Measurements from ENCODE around the gene PTPRD. TPM values are rescaled to one million over a fixed set of nuclear protein-coding genes. Genes with fewer than 3 reads are reported as not detected.

The PTPRD gene
- total RNA-seq, 1 donor from 2014 or later = 532 TPM

GRCh38 chr9:9498846-9499245, 1114.0 kb downstream of the PTPRD start:
- no peaks in the 10 kb centered on the region for H3K4me1 Mint-ChIP-seq (ENCODE audit: low read depth, unreplicated experiment)
- H3K36me3 Mint-ChIP-seq (ENCODE audit: unreplicated experiment) = peaks cover 12% of the 10 kb centered on the region
- peaks cover 3% of the 10 kb centered on the region for H3K9me3 Mint-ChIP-seq (ENCODE audit: unreplicated experiment)
- no peak overlapping the region for H3K4me3 Mint-ChIP-seq (ENCODE audit: unreplicated experiment)
- no peaks in the 10 kb centered on the region for H3K27me3 Mint-ChIP-seq (ENCODE audit: unreplicated experiment)
- no peak for TF ChIP-seq CTCF (IDR thresholded peaks at IDR 0.05; ENCODE audit: partially characterized antibody, unreplicated experiment)
- H3K27ac Mint-ChIP-seq (ENCODE audit: unreplicated experiment) = no peak overlapping the region
- no peak for DNase-seq

- no peaks in the 10 kb centered on the region for H3K27me3 Mint-ChIP-seq (ENCODE audit: unreplicated experiment)
- TF ChIP-seq CTCF (IDR thresholded peaks at IDR 0.05; ENCODE audit: partially characterized antibody, unreplicated experiment) = no peak
- H3K36me3 Mint-ChIP-seq (ENCODE audit: unreplicated experiment) = peaks cover 12% of the 10 kb centered on the region
- H3K9me3 Mint-ChIP-seq (ENCODE audit: unreplicated experiment) = peaks cover 3% of the 10 kb centered on the region
- H3K4me3 Mint-ChIP-seq (ENCODE audit: unreplicated experiment) = no peak overlapping the region
- no peak overlapping the region for H3K27ac Mint-ChIP-seq (ENCODE audit: unreplicated experiment)
- DNase-seq = no peak
- H3K4me1 Mint-ChIP-seq (ENCODE audit: low read depth, unreplicated experiment) = no peaks in the 10 kb centered on the region
These were observed 1114.7 kb downstream of the PTPRD start for GRCh38 chr9:9498128-9498527.

GRCh38 chr9:9494336-9494735, 1118.5 kb downstream of the PTPRD start:
- no peak overlapping the region for H3K27ac Mint-ChIP-seq (ENCODE audit: unreplicated experiment)
- TF ChIP-seq CTCF (IDR thresholded peaks at IDR 0.05; ENCODE audit: partially characterized antibody, unreplicated experiment) = no peak
- H3K36me3 Mint-ChIP-seq (ENCODE audit: unreplicated experiment) = peaks cover 12% of the 10 kb centered on the region

GRCh38 chr9:9492506-9492905, 1120.3 kb downstream of the PTPRD start:
- Mint-ChIP-seq H3K27me3 (ENCODE audit: unreplicated experiment) (no peaks in the 10 kb centered on the region), H3K4me3 (ENCODE audit: unreplicated experiment) (no peak overlapping the region), H3K27ac (ENCODE audit: unreplicated experiment) (no peak overlapping the region), H3K4me1 (ENCODE audit: low read depth, unreplicated experiment) (peaks cover 9% of the 10 kb centered on the region), H3K36me3 (ENCODE audit: unreplicated experiment) (peaks cover 12% of the 10 kb centered on the region), H3K9me3 (ENCODE audit: unreplicated experiment) (peaks cover 5% of the 10 kb centered on the region)
- DNase-seq = no peak
- no peak for TF ChIP-seq CTCF (IDR thresholded peaks at IDR 0.05; ENCODE audit: partially characterized antibody, unreplicated experiment)

More at GRCh38 chr9:9494336-9494735, 1118.5 kb downstream of the PTPRD start:
- peaks cover 6% of the 10 kb centered on the region for H3K4me1 Mint-ChIP-seq (ENCODE audit: low read depth, unreplicated experiment)
- no peaks in the 10 kb centered on the region for H3K27me3 Mint-ChIP-seq (ENCODE audit: unreplicated experiment)
- no peak for DNase-seq
- H3K4me3 Mint-ChIP-seq (ENCODE audit: unreplicated experiment) = no peak overlapping the region
- H3K9me3 Mint-ChIP-seq (ENCODE audit: unreplicated experiment) = peaks cover 5% of the 10 kb centered on the region

GRCh38 chr9:9489183-9489582, 1123.6 kb downstream of the PTPRD start:
- DNase-seq = no peak
- H3K27ac Mint-ChIP-seq (ENCODE audit: unreplicated experiment) = no peak overlapping the region
- no peaks in the 10 kb centered on the region for H3K27me3 Mint-ChIP-seq (ENCODE audit: unreplicated experiment)
- peaks cover 6% of the 10 kb centered on the region for H3K9me3 Mint-ChIP-seq (ENCODE audit: unreplicated experiment)
- TF ChIP-seq CTCF (IDR thresholded peaks at IDR 0.05; ENCODE audit: partially characterized antibody, unreplicated experiment) = no peak
- peaks cover 15% of the 10 kb centered on the region for H3K4me1 Mint-ChIP-seq (ENCODE audit: low read depth, unreplicated experiment)
- no peak overlapping the region for H3K4me3 Mint-ChIP-seq (ENCODE audit: unreplicated experiment)
- peaks cover 4% of the 10 kb centered on the region for H3K36me3 Mint-ChIP-seq (ENCODE audit: unreplicated experiment)
